Erythroblast (primary cell): Measurements from ENCODE around the gene ARMH3.

Experiments
- GATA1 ChIP-seq: IDR thresholded peaks from 2 replicates; pipeline ENCODE4 v1.6.1; 2011; ENCODE audit warnings: low read depth, mild to moderate bottlenecking, control low read depth, low read length, moderate library complexity
- POLR2A ChIP-seq: IDR thresholded peaks from 2 replicates; pipeline ENCODE4 v1.6.1; 2011; ENCODE audit warnings: mild to moderate bottlenecking, low read length

DNA sequence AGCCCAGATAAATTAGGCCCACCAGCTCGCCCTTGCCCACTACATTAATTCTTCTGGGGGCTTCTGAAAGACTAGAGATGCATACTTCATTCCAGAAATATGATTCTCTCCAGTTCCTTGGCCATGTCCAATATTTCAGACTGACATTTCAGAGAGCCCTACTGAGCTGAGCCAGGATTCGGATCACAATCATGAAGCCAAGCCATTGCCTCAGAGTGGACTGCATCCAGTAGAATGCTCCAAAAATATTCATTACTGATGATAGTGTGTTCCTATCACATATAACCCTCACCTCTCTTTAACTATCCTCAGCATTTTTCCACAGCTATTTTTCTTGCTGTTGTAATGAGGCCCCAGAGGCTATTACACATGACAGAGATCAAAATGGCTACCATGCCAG lies 38.7 kb downstream of the ARMH3 start:
- TF ChIP-seq POLR2A (no peak), GATA1 (no peak)
